ENCODE data around the gene STRN4.
"Not testable (repeated sequence)": the region's sequence is repeated elsewhere in the genome, so short reads cannot be mapped to it uniquely, and the experiment has no call there.

The STRN4 gene

GRCh38 chr19:46762245-46762890, 16.1 kb upstream of the STRN4 start (continued):
- TF ChIP-seq PATZ1 (CRISPR knock-in tag; IDR thresholded peaks at IDR 0.05; ENCODE audit: borderline replicate concordance) (no peak), ARNTL (CRISPR knock-in tag; IDR thresholded peaks at IDR 0.05; ENCODE audit: borderline replicate concordance, low read depth) (no peak), ZNF70 (CRISPR knock-in tag; IDR thresholded peaks at IDR 0.05) (no peak), ESRRG (CRISPR knock-in tag; IDR thresholded peaks at IDR 0.05) (no peak)

DNA sequence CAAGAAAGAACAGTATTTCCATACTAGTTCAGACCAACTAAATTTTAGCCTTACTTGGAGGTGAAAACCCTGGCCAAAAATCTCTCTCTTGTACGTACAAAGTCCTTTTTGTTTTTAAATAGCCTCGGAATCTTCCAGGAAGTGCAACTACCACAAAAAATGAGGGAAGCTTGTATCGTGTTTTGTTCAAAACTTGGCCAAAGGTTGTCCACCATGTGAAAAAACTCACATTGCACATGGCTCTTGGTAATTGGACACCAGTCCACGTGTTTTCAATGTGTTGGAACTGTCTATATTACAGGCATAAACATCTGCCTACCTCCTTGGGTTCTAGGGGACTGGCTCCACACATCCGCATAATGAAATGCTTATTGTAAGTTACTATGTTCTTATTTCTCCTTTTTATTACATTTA, 15.2 kb upstream of the STRN4 start:
- TF ChIP-seq TCF4 (CRISPR knock-in tag; IDR thresholded peaks at IDR 0.05; ENCODE audit: borderline replicate concordance), result no peak
- TF ChIP-seq ZNF565 (CRISPR knock-in tag; conservative IDR thresholded peaks at IDR 0.05; ENCODE audit: low read depth), result no peak
- no peak for TF ChIP-seq CSRNP3 (CRISPR knock-in tag; IDR thresholded peaks at IDR 0.05)
- no peak for TF ChIP-seq CREB5 (CRISPR knock-in tag; IDR thresholded peaks at IDR 0.05; ENCODE audit: low read depth)
- TF ChIP-seq ZFP3 (CRISPR knock-in tag; IDR thresholded peaks at IDR 0.05), result no peak
- no peak for TF ChIP-seq POU6F1 (CRISPR knock-in tag; IDR thresholded peaks at IDR 0.05; ENCODE audit: borderline replicate concordance, low read depth)
- no peak for TF ChIP-seq TSHZ2 (CRISPR knock-in tag; IDR thresholded peaks at IDR 0.05)
- TF ChIP-seq ESRRG (CRISPR knock-in tag; IDR thresholded peaks at IDR 0.05), result no peak
- TF ChIP-seq ZC3H10 (CRISPR knock-in tag; IDR thresholded peaks at IDR 0.05), result no peak
- ATAC-seq, result no peak

- ATAC-seq, result not testable (repeated sequence)
Observed at GRCh38 chr19:46760897-46761296, 14.6 kb upstream of the STRN4 start.

- ATAC-seq, result no peak
- TF ChIP-seq RARB (CRISPR knock-in tag; IDR thresholded peaks at IDR 0.05), result no peak
- TF ChIP-seq ZFP30 (CRISPR knock-in tag; IDR thresholded peaks at IDR 0.05), result no peak
- TF ChIP-seq ZC3H10 (CRISPR knock-in tag; IDR thresholded peaks at IDR 0.05), result no peak
- TF ChIP-seq TOX (CRISPR knock-in tag; IDR thresholded peaks at IDR 0.05; ENCODE audit: borderline replicate concordance), result no peak
- no peak for TF ChIP-seq ZNF8 (CRISPR knock-in tag; IDR thresholded peaks at IDR 0.05)
- TF ChIP-seq ZNF70 (CRISPR knock-in tag; IDR thresholded peaks at IDR 0.05), result no peak
- TF ChIP-seq PATZ1 (CRISPR knock-in tag; IDR thresholded peaks at IDR 0.05; ENCODE audit: borderline replicate concordance), result no peak
- TF ChIP-seq CREB5 (CRISPR knock-in tag; IDR thresholded peaks at IDR 0.05; ENCODE audit: low read depth), result no peak
- TF ChIP-seq ZNF565 (CRISPR knock-in tag; conservative IDR thresholded peaks at IDR 0.05; ENCODE audit: low read depth), result no peak
- no peak for TF ChIP-seq TCF4 (CRISPR knock-in tag; IDR thresholded peaks at IDR 0.05; ENCODE audit: borderline replicate concordance)
- TF ChIP-seq GLIS3 (CRISPR knock-in tag; IDR thresholded peaks at IDR 0.05), result no peak
- no peak for TF ChIP-seq ISL1 (CRISPR knock-in tag; IDR thresholded peaks at IDR 0.05)
- TF ChIP-seq CSDC2 (CRISPR knock-in tag; IDR thresholded peaks at IDR 0.05), result no peak
- no peak for TF ChIP-seq ZFP3 (CRISPR knock-in tag; IDR thresholded peaks at IDR 0.05)
- no peak for TF ChIP-seq CSRNP3 (CRISPR knock-in tag; IDR thresholded peaks at IDR 0.05)
- TF ChIP-seq PPARA (CRISPR knock-in tag; IDR thresholded peaks at IDR 0.05; ENCODE audit: borderline replicate concordance), result no peak
Observed at GRCh38 chr19:46760363-46760762, 14.1 kb upstream of the STRN4 start.

Measured in SK-N-SH treated with all-trans-retinoic acid at 6 μM for 48 hours (cell line).